ENCODE measurements around the gene CASS4. TPM values are rescaled to one million over a fixed set of nuclear protein-coding genes. Genes with fewer than 3 reads are reported as not detected.

CASS4 gene
- total and polyA plus RNA-seq, 9 of the 15 experiments (the other 6 are each of a cell fraction or from before 2014, with no cell fraction given), result 8.1 to 53.8 (median 26.7) TPM

- Histone ChIP-seq H3K36me3 (ENCODE audit: control insufficient read depth, insufficient read depth, low read length) (peaks cover 84% of the 10 kb centered on the region), H3K4me3 (no peak overlapping the region), H3K4me1 (replicated peaks in 1 of 2; ENCODE audit: control insufficient read depth in 2 of 2, insufficient read depth in 2 of 2, low read length in 2 of 2) (peaks cover 0 to 1% of the 10 kb centered on the region in 2 experiments; a peak in 1 of 5 replicates), H3K79me2 (ENCODE audit: control insufficient read depth, insufficient read depth, low read length) (peaks cover 28% of the 10 kb centered on the region), H3K27ac (ENCODE audit: extremely low read depth, low read depth, low read length) (no peak overlapping the region), H3K9ac (ENCODE audit: insufficient read depth in 1 of 2, low read depth in 2 of 2, low read length in 2 of 2) (no peak overlapping the region), H3K9me3 (replicated peaks; ENCODE audit: control insufficient read depth, insufficient read depth, low read depth, low read length) (no peaks in the 10 kb centered on the region), H3K9me1 (ENCODE audit: control insufficient read depth, insufficient read depth, low read length) (peaks cover 2% of the 10 kb centered on the region), H2AFZ (ENCODE audit: low read depth, low read length) (no peak overlapping the region), H3K27me3 (ENCODE audit: control insufficient read depth in 2 of 2, insufficient read depth in 2 of 2, low read length in 2 of 2) (no peaks in the 10 kb centered on the region), H4K20me1 (replicated peaks; ENCODE audit: control insufficient read depth, insufficient read depth, low read length) (no peaks in the 10 kb centered on the region; the same call in 1 of the 2 replicates), H3K4me2 (ENCODE audit: insufficient read depth, low read length) (no peak overlapping the region)
- no peak for DNase-seq (ENCODE audit: extremely low read depth in 1 of 4, low spot score in 3 of 4)
- ChIA-PET POLR2A (interaction anchor here (1.5 kb wide), 1 partner anchor 28 kb away, joined by 5 read pairs; the partner anchor contains the start of gene CASS4), CTCF (ENCODE audit: low intra/inter-chr PET ratio) (no interaction called here)
- ATAC-seq, result no peak
- 93% methylated on average over 4 of the region's 4 CpGs for WGBS (ENCODE audit: insufficient coverage, low coverage, missing lambda C conversion rate)
- TF ChIP-seq, protein P1, sequence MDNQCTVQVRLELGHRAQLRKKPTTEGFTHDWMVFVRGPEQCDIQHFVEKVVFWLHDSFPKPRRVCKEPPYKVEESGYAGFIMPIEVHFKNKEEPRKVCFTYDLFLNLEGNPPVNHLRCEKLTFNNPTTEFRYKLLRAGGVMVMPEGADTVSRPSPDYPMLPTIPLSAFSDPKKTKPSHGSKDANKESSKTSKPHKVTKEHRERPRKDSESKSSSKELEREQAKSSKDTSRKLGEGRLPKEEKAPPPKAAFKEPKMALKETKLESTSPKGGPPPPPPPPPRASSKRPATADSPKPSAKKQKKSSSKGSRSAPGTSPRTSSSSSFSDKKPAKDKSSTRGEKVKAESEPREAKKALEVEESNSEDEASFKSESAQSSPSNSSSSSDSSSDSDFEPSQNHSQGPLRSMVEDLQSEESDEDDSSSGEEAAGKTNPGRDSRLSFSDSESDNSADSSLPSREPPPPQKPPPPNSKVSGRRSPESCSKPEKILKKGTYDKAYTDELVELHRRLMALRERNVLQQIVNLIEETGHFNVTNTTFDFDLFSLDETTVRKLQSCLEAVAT (IDR thresholded peaks at IDR 0.05), result no peak
- no peak for TF ChIP-seq STAG1 (CRISPR knock-in tag; IDR thresholded peaks at IDR 0.05; ENCODE audit: borderline replicate concordance)
- TF ChIP-seq HOXB6 (CRISPR knock-in tag; IDR thresholded peaks at IDR 0.05; ENCODE audit: borderline replicate concordance), result no peak
- in situ Hi-C loops (cut with MboI), result no loop called here
- intact Hi-C loops (cut with micrococcal nuclease), result no loop called here
- BruUV-seq (replicated peaks), result no TSS peak
- FAIRE-seq, result no peak
These were observed 28.4 kb downstream of the CASS4 start for GRCh38 chr20:56440346-56441007.
